NCI-H146 (cell line): ENCODE data around the gene ANKIB1.
"Not testable (repeated sequence)": the region's sequence is repeated elsewhere in the genome, so short reads cannot be mapped to it uniquely, and the experiment has no call there.

ENCODE experiments used
- DNase-seq: peaks from one replicate; lab custom pipeline; 2025; lab: John Stamatoyannopoulos, UW

The ANKIB1 gene

GRCh38 chr7:92403760-92404074, 157.9 kb downstream of the ANKIB1 start:
- DNase-seq: no peak

- peak; percentile 47 for DNase-seq
Observed at GRCh38 chr7:92404170-92404614, 158.4 kb downstream of the ANKIB1 start.

GRCh38 chr7:92409357-92409756, 163.6 kb downstream of the ANKIB1 start:
- DNase-seq: no peak

- not testable (repeated sequence) for DNase-seq
Observed at GRCh38 chr7:92410162-92410561, 164.4 kb downstream of the ANKIB1 start.

- no peak for DNase-seq
Observed at GRCh38 chr7:92412745-92413144, 167.0 kb downstream of the ANKIB1 start.

- DNase-seq: no peak
Observed at GRCh38 chr7:92413550-92413949, 167.8 kb downstream of the ANKIB1 start.

- DNase-seq: no peak
Observed at GRCh38 chr7:92415225-92415624, 169.5 kb downstream of the ANKIB1 start.

- no peak for DNase-seq
Observed at GRCh38 chr7:92417913-92418312, 172.1 kb downstream of the ANKIB1 start.

- DNase-seq: peak; percentile 95
Observed at GRCh38 chr7:92421676-92422435, 176.1 kb downstream of the ANKIB1 start.

- no peak for DNase-seq
Observed at GRCh38 chr7:92422926-92423325, 177.2 kb downstream of the ANKIB1 start.

- DNase-seq: no peak
Observed at GRCh38 chr7:92423710-92424131, 177.9 kb downstream of the ANKIB1 start.

GRCh38 chr7:92425311-92425947, 179.7 kb downstream of the ANKIB1 start:
- peak; percentile 59 for DNase-seq

- no peak for DNase-seq
Observed at GRCh38 chr7:92427193-92427592, 181.4 kb downstream of the ANKIB1 start.

- DNase-seq: no peak
Observed at GRCh38 chr7:92432299-92432946, 186.6 kb downstream of the ANKIB1 start.

GRCh38 chr7:92433019-92433418, 187.2 kb downstream of the ANKIB1 start:
- DNase-seq: no peak

GRCh38 chr7:92435542-92435941, 189.8 kb downstream of the ANKIB1 start:
- no peak for DNase-seq

GRCh38 chr7:92436612-92437445, 191.1 kb downstream of the ANKIB1 start:
- no peak for DNase-seq

GRCh38 chr7:92437956-92438491, 192.2 kb downstream of the ANKIB1 start:
- DNase-seq: no peak

GRCh38 chr7:92442720-92443119, 196.9 kb downstream of the ANKIB1 start:
- not testable (repeated sequence) for DNase-seq

GRCh38 chr7:92446869-92447344, 201.1 kb downstream of the ANKIB1 start:
- DNase-seq: no peak

GRCh38 chr7:92447345-92448204, 201.8 kb downstream of the ANKIB1 start, which contains the start of gene GATAD1:
GATAD1 (plus strand) TSS chr7:92447482; CDS start chr7:92447730, 248 bp downstream.
- peak; percentile 97 for DNase-seq
